OCI-LY1 (cell line): ENCODE data around the gene ADAD2.

Source experiments
- EZH2 ChIP-seq: fragments of 200-600 bp; sonication (generic), shearing (Covaris generic); IDR thresholded peaks from 2 replicates; pipeline ENCODE4 v1.8.0; 2017; ENCODE audit warnings: borderline replicate concordance, mixed run types, mild to moderate bottlenecking, antibody characterized with exemption, low read length, moderate library complexity, mixed read lengths
- TF ChIP-seq, protein P1 (sequence below): fragments of 200-600 bp; sonication (generic), shearing (Covaris generic); IDR thresholded peaks from 2 replicates; pipeline ENCODE4 v1.5.1; 2017; ENCODE audit warnings: mild to moderate bottlenecking, antibody characterized with exemption, low read length, moderate library complexity, mixed read lengths

DNA sequence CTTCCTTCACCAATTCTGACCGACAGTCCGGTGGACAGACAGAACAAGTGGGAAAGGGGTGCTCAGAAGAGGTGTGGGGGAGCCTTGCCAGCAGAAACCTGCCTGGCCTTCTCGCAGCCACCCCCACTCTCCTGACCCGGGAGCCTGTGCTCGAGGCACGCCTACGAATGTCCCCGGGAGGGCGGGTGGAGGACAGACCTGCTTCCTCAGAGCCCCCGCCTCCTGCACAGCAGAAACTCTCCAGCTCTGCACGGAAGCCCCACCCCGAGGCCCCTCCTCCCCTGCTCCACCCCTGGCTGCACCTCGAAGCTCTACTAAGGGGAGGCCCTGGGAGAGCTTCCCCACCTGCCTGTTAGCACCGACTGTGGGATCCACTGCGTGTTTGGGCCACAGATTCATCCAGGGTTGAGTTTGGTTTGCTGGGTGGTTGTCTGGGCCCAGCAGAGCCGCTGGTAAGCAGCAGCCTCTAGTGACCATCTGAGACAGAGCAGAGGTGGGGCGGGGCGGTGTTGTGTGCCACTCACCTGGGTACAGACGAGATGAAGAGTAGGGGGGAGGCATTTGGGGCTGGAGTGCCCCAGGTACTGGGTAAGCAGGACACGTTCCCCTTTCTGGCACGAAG lies 10.3 kb upstream of the ADAD2 start:
- TF ChIP-seq, protein P1, sequence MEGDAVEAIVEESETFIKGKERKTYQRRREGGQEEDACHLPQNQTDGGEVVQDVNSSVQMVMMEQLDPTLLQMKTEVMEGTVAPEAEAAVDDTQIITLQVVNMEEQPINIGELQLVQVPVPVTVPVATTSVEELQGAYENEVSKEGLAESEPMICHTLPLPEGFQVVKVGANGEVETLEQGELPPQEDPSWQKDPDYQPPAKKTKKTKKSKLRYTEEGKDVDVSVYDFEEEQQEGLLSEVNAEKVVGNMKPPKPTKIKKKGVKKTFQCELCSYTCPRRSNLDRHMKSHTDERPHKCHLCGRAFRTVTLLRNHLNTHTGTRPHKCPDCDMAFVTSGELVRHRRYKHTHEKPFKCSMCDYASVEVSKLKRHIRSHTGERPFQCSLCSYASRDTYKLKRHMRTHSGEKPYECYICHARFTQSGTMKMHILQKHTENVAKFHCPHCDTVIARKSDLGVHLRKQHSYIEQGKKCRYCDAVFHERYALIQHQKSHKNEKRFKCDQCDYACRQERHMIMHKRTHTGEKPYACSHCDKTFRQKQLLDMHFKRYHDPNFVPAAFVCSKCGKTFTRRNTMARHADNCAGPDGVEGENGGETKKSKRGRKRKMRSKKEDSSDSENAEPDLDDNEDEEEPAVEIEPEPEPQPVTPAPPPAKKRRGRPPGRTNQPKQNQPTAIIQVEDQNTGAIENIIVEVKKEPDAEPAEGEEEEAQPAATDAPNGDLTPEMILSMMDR: no peak
- no peak for TF ChIP-seq EZH2
